GM18873 (cell line): ENCODE results near the gene EFS.
"Not testable (repeated sequence)": the region's sequence is repeated elsewhere in the genome, so short reads cannot be mapped to it uniquely, and the experiment has no call there.

Experiments
- ATAC-seq: cut with Tn5 transposase; IDR thresholded peaks from one replicate; pipeline ENCODE4 v1.9.1; 2021; ENCODE audit warnings: mild to moderate bottlenecking, moderate library complexity, moderate number of reproducible peaks; ENCODE audit not compliant: unreplicated experiment, low FRiP score

The EFS gene

DNA sequence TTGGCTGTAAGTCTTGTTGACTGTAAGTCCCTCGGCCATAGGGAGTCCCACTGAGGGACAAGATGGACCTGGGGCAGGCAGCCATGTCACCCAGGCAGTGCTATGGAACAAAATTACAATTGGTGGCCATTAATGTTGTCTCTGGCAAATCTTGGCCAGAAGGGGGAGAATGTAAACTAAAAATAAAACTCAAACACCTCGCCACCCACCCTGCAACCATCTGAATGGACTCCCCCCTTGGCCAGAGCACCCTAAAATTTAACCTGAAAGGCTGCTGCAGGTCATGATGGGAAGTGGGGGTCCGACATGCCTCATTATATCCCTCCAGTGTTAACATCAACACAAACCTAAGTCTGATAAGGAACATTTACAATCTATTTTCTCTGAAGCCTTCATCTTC, 20.5 kb downstream of the EFS start:
- ATAC-seq = no peak

DNA sequence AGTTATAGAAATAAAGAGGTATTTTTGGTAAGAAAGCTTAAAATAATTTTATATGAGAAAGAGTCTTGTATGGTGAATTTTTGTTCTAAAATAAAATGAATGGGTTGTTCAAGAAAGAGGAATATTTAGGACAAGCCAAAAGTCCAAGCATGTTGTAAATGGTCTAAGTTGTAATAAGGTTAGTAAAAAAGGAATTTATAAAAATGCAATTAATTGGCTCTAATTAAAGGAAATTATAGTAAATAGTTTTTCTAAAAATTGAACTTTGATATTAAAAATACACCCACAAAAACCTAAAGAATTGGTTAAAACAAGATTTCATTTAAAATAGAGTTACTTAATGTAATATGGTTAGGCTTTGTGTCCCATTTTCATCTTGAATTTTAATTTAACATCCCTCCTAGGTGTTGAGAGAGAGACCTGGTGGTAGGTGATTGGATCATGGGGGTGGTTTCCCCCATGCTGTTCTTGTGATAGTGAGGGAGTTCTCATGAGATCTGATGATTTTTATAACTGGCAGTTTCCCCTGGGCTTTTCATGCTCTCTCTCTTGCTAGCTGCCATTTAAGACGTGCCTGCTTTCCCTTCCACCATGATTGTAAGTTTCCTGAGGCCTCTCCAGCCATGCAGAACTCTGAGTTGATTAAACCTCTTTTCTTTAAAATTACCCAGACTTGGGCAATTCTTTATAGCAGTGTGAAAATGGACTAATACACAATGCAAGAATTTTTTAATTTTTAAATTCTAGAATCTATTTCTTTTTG, 25.3 kb downstream of the EFS start:
- no peak for ATAC-seq

DNA sequence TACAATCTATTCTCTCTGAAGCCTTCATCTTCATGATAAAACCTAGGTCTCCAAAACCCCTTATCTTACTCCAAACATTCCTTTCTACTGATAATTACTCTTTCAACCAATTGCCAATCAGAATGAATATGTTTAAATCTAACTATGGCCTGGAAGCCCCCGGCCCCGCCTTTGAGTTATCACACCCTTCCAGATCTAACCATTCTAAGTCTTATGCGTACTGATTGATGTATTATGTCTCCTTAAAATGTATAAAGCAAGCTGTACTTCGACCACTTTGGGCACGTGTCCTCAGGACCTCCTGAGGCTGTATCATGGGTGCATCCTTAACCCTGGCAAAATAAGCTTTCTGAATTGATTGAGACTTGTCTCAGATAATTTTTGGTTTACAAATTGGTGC, 29.3 kb downstream of the EFS start:
- ATAC-seq = no peak

DNA sequence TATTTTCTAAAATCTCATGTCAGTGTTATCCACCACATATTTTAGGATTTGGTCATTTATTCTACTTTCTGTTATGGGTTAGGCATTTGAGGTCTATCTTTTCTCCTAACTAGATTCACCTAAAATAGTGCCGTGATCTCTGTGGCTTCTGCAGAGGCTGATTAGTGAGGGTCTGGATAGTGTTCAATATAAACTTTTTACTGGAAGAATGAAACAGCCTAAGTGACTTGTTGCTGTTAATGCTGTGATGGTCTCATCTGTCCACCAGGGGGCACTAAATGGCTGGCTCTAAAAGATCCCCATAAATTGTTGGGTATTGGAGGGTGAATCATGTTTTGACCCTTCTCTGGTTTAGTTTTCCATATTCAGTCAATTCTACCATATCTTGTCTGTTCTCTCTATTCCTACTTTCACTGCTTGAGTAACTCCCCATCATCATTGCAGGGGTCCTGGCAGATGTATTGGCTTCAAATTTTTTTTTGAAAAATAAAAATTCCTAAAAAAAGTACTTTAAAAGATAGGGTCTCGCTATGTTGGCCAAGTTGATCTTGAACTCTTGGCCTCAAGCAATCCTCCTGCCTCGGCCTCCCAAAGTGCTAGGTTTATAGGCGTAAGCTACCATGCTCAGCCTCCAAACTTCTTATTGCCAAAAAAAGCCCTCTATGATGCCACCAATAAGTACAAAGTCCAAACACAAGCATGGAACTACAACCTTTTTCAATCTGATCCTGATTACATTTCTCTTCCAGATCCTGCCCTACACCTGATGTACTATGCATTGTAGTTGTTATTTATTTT, 36.8 kb downstream of the EFS start:
- ATAC-seq = no peak

DNA sequence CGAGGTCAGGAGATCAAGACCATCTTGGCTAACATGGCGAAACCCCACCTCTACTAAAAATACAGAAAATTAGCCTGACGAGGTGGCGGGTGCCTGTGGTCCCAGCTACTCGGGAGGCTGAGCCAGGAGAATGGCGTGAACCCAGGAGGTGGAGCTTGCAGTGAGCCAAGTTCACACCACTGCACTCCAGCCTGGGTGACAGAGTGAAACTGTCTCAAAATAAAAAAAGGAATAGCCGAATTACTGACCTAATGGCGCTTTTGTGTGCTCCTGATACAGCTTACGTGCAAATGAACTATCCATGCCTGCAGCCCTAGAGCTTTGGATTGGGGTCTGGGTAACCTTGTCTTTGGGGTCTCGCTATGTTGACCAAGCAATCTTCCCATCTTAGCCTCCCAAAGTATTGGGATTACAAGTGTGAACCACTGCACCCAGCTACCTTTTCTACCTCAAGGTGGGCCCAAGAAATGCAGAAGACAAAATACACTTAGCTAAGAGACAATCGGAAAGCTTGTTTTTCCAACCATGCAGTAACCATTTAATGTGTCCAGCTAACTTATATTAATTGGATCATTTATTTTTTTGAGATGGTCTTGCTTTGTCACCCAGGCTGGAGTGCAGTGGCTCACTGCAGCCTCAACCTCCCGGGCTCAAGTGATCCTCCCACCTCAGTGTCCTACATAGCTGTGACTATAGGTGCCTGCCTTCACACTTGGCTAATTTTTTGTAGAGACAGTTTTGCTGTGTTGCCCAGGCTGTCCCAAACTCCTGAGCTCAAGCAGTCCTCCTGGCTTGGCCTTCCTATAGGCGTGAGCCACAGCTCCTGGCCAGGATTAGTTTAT, 38.3 kb downstream of the EFS start:
- ATAC-seq = no peak

DNA sequence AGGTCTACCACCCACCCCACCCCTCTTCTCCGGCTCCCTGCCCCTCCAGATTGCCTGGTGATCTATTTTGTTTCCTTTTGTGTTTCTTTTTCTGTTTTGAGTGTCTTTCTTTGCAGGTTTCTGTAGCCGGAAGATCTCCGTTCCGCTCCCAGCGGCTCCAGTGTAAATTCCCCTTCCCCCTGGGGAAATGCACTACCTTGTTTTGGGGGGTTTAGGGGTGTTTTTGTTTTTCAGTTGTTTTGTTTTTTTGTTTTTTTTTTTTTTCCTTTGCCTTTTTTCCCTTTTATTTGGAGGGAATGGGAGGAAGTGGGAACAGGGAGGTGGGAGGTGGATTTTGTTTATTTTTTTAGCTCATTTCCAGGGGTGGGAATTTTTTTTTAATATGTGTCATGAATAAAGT, 39.2 kb downstream of the EFS start:
- not testable (repeated sequence) for ATAC-seq

DNA sequence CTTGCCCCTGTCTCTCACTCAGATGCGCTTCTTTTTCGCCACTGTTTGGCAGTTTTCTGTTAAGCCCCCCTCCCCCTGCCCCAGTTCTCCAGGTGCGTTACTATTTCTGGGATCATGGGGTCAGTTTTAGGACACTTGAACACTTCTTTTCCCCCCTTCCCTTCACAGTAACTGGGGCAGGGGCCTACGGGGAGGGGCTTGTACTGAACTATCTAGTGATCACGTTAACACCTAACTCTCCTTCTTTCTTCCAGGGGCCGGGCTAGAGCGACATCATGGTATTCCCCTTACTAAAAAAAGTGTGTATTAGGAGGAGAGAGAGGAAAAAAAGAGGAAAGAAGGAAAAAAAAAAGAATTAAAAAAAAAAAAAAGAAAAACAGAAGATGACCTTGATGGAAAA, 40.0 kb downstream of the EFS start:
- ATAC-seq = no peak

DNA sequence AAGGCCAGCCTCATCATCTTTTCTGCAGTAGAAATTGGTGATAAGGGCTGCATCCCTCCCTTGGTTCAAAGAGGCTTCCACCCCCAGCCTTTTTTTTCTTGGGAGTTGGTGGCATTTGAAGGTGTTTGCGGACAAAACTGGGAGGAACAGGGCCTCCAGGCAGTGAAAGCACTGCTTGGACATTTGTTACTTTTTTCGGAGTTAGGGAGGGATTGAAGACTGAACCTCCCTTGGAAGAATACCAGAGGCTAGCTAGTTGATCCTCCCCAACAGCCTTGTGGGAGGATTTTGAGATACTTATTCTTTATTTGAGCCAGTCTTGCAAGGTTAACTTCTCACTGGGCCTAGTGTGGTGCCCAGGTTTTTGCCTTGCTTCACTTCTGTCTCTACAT, 40.5 kb downstream of the EFS start:
- no peak for ATAC-seq

DNA sequence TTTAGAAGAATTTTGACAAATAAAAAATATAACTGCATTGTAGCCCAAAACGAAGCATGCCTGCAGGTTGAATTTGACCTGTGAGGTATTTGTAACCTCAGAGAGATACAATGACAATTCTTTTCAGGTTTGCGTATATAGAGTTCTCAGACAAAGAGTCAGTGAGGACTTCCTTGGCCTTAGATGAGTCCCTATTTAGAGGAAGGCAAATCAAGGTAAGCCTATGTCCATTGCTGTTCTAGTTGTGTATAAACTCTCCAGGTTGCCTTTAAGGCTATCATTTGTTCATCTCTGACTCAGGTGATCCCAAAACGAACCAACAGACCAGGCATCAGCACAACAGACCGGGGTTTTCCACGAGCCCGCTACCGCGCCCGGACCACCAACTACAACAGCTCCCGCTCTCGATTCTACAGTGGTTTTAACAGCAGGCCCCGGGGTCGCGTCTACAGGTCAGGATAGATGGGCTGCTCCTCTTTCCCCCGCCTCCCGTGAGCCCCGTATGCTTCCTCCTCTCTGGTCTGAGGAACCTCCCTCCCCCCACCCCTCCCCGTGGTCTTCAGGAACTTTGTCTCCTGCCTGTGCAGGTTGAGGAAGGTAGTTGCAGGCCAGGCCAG, 41.0 kb downstream of the EFS start:
- ATAC-seq = no peak

DNA sequence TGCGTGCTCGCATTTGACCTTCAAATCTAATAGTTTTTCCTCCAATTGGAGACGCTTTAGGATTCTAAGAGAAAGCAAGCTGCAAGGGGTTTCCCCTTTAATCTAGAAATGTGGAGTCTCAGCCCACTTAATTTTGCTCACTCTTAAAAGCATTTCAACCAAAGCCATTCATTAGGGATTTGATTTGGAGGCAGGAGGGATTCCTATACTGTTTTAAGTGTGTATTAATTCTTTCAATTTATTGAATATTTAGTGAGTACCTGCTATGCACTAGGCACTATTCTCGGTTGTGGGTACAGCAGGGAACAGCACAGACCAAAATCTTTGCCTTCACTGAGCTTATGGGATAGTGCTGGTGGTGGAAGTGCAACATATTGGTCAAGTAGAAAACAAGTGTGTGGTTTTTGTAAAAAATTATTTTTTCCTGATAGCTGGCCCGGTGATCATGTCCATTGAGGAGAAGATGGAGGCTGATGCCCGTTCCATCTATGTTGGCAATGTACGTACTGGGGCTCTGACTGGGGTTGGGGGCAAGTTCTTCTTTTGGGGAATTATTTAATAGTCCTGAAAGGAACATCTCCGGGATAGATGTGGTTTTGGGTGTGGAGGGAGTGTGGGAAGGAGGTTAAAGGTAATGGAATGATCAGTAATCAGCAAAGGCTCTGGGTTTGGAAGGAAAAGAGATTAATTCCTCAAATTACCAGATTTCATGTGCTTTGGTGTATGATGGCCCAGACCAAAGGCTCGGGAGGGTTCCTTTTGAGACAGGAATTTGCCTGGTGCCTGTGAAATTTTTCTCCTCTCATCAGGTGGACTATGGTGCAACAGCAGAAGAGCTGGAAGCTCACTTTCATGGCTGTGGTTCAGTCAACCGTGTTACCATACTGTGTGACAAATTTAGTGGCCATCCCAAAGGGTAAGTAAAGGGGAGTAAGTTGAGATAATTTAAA, 42.1 kb downstream of the EFS start:
- no peak for ATAC-seq

DNA sequence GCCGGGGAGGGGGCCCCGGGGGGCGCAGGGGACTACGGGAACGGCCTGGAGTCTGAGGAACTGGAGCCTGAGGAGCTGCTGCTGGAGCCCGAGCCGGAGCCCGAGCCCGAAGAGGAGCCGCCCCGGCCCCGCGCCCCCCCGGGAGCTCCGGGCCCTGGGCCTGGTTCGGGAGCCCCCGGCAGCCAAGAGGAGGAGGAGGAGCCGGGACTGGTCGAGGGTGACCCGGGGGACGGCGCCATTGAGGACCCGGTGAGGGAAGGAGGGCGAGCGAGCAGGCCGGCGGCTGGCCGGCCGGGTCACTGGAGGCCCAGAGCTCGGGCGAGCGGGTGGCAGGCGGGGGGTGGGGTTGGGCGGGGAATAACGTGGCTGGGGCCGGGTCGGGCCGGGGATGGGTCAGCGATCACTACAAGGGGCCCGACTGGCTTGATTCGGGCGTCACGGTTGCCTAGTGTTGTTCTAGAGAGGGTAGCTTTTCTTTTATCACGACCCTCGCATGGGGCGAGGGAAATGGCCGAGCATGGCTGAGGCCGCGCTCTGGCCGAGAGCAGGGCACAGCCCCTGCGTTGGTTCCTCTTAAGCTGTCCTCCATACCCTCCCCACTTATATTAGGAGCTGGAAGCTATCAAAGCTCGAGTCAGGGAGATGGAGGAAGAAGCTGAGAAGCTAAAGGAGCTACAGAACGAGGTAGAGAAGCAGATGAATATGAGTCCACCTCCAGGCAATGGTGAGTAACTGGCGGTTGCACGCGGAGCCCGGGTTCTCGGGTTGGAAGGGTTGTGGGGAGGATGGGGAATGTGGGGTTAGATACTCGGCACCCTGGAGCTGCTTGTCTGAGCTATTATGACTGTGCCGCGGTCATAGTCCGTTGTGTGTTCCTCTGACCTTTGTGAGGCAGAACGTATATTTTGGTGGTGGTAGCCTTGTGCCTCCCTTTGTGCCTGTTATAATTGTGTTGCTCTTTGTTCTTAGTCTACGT, 43.1 kb downstream of the EFS start:
- no peak for ATAC-seq

DNA sequence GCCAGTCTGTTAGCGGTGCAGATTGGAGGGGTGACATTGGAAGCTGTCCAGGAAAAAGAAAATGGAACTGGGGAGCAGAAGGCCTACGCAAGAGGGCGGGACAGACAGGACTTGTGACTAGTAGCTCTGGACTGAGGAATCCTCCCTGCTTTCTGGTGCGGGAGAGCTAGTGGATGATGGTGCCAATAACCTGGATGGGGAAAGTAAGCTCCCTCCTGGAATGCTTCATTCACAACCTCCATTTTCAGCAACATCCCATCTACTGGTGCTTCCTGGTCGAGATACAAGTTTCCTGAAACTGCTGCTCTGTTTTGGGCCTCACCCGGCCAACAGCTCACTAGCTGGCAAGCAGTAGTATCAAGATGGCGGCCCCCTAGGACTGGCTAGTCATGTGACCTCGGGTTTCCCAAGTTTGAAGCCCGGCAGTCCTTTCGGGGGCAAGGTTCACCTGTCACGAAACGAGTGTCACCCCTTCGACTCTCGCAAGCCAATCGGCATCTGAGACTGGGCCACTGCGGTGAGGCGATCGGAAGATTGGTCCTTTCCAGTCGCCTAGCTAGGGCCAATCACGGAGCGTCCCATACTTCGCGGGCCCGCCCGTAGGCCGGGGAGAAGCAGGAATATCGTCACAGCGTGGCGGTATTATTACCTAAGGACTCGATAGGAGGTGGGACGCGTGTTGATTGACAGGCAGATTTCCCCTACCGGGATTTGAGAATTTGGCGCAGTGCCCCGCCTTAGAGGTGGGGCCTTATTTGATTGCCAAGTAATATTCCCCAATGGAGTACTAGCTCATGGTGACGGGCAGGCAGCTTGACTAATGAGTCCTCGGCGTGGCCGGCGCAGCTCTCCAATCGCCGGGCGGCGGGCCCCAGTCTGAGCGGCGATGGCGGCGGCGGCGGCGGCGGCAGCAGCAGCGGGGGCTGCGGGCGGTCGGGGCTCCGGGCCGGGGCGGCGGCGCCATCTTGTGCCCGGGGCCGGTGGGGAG, 44.1 kb downstream of the EFS start, which contains the start of gene PABPN1:
Gene PABPN1 (plus strand): TSS at position 874 of the 988 bp plus-strand sequence. CDS start 13 bp downstream, at position 887.
- peak; percentile 94 for ATAC-seq

DNA sequence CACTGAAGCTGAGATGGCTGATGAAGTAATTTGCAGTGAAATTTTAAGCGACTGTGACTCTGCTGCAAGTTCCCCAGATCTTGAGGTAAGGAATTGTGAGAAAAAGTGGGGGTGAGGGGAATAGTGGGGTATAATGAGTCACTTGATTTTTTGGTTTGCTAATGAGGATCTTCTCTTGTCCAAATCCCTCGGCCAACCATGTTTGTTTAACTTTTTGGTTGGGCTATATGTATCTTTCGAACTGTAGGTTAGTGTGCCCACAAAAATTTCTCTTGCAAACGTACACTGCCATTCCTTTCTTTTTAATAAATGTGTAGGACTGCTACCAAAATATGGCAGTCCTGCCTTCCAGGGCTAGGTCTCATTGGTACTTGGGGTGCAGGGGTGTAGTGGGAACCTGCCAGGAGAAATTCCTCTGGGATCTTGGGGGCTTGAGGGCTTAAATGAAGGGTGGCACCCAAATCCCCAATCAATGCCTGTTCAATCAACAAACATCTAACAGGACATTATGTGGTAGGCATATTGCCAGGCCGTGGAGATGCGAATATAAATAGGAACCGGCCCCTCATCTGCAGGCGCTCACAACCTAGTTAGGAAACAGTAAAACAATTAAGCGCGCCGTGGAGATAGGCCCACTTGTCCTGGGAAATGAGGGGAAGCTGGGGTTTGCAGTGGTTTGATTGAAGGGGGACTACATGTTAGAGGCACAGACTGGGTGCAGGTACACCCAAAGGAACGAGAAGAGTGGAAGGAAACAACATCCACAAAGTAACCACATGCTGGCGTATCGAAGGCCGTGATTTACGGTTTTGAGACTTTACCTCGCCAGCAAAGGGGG, 45.0 kb downstream of the EFS start:
- ATAC-seq = no peak

DNA sequence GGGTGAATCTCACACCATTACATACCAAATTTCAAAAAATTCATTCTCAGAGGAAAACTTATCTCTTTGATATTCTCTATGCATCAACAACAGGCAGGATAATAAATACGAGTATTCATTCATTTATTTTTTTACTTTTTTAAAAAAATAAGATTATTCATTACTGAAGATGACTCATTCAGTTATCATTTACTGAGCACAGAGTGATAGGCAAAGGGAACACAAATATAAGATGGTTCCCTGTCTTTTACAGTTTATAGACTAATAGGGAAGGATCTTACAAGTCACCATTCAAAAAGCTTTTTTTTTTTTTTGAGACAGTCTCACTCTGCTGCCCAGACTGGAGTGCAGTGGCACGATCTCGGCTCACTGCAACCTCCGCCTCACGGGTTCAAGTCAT, 48.7 kb downstream of the EFS start:
- no peak for ATAC-seq

DNA sequence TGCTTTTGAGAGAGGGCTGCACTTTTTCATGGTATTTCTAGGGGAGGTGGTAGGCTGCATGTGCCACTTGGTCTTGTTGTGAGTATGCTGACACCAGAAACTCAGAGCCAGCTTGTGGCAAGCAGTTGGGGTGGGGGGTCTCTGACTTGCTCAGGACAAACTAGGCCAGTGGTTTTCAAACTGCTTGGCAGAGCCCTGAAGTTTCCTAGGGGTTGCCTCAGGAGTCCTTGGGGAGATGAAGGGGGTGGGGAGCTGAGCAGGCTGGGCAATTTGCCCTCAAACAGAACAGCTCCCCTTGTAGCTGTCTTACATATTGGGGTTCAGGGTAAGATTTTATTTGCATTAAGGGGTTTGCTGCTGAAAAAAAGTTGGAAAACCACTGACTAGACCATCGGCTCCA, 54.4 kb downstream of the EFS start:
- ATAC-seq = no peak

DNA sequence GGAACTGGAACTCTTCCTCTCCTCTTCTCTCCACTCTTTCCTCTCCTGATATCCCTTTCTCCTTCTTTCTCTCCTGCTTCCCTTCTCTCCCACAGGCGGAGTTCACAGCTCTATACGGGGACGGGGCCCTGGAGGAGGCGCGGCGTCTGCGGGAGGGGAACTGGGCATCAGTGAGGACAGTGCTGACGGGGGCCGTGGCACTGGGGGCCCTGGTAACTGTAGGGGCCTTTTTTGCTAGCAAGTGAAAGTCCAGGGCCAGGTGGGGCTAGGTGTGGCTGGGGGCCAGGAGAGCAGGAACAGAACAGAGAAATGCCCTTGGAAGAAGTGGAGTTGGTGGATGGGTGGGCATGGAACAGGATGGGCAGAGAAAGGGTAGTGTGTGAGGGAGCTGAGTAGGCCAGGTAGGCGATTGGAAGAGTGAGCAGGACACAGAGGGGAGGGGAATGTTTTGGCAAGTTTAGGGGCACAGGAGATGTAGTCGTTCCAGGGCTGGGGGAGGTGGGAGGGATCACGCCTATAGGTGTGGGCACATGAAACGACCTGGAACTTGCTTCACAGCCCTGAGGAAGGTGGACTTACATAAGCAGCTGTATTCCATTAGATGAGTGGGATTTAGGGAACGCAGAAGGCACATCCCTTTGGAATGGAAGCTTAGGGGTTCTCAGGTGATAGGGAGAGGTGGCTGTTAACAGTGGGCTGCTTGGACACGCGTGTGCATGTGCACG, 56.1 kb downstream of the EFS start:
- ATAC-seq = no peak
